GM12878 (cell line): ENCODE results near the gene GRIK4. TPM values are rescaled to one million over a fixed set of nuclear protein-coding genes. Genes with fewer than 3 reads are reported as not detected.

Experiments
- ATAC-seq: fragments of 200-7000 bp; cut with Tn5 transposase; 3 replicates; pipeline ENCODE4 v1.9.1; 2020; ENCODE audit warnings: mild to moderate bottlenecking, moderate library complexity
- BruUV-seq: library from RNA; stranded (reverse); fragments of 400-500 nt; replicated peaks from 2 replicates; lab custom pipeline; 2021; lab: Mats Ljungman, UMichigan
- CTCF ChIA-PET: fragments of 300-600 bp; sonication (Branson Sonifier 250); formaldehyde crosslinking; extraction: SDS; loops from one replicate; lab custom pipeline; 2021; ENCODE audit warnings: inconsistent platforms; lab: Yijun Ruan, JAX
- POLR2A ChIA-PET: fragments of 350-600 bp; formaldehyde crosslinking; extraction: SDS; loops from one replicate; lab custom pipeline; 2021; ENCODE audit warnings: inconsistent platforms; lab: Charles Lee
- RAD21 ChIA-PET: fragments of 300-600 bp; sonication (Branson Sonifier 250); formaldehyde crosslinking; loops from one replicate; lab custom pipeline; 2023; ENCODE audit warnings: antibody characterized with exemption; ENCODE audit not compliant: unreplicated experiment; lab: Charles Lee
- SMC1A ChIA-PET: fragments of 300-600 bp; sonication (Branson Sonifier 250); formaldehyde crosslinking; loops from one replicate; lab custom pipeline; 2023; ENCODE audit not compliant: unreplicated experiment, uncharacterized antibody; lab: Charles Lee
- DNase-seq: peaks from one replicate; pipeline ENCODE4 v3.0.0-alpha.2; 2011; ENCODE audit warnings: low read depth, low spot score
- FAIRE-seq: peaks from 3 replicates; lab custom pipeline; 2011; peaks lifted over from hg19 to GRCh38; lab: Jason Lieb, UNC
- H2AFZ ChIP-seq: 2 replicates; pipeline ENCODE4 v1.6.0; 2011; ENCODE audit warnings: low read depth, low read length, control low read depth; ENCODE audit not compliant: control insufficient read depth
- H3K27ac ChIP-seq: 2 replicates; pipeline ENCODE4 v1.5.1; 2011; ENCODE audit warnings: control low read depth; ENCODE audit not compliant: control insufficient read depth, insufficient read depth
- H3K27me3 ChIP-seq, 2 experiments: replicated peaks in 1 of 2; 2 replicates each; pipeline versions ENCODE4 v1.6.0 to v1.6.1; 2011; ENCODE audit warnings: low read length in 1 of 2; ENCODE audit not compliant: control insufficient read depth in 2 of 2, insufficient read depth in 2 of 2
- H3K36me3 ChIP-seq, 2 experiments: 2 replicates each; pipeline ENCODE4 v1.5.1; 2011; ENCODE audit warnings: low read length in 1 of 2; ENCODE audit not compliant: control insufficient read depth in 2 of 2, insufficient read depth in 2 of 2
- H3K4me1 ChIP-seq: 2 replicates; pipeline ENCODE4 v1.6.1; 2011; ENCODE audit warnings: mild to moderate bottlenecking, low read length, moderate library complexity, mixed read lengths; ENCODE audit not compliant: control insufficient read depth, insufficient read depth
- H3K4me2 ChIP-seq: 2 replicates; pipeline ENCODE4 v1.6.0; 2011; ENCODE audit warnings: control low read depth; ENCODE audit not compliant: control insufficient read depth, insufficient read depth
- H3K4me3 ChIP-seq: fragments of 200-600 bp; sonication (generic); 2 replicates; pipeline ENCODE4 v1.5.1; 2016
- H3K79me2 ChIP-seq: 2 replicates; pipeline ENCODE4 v1.6.0; 2011; ENCODE audit warnings: low read length; ENCODE audit not compliant: control insufficient read depth, insufficient read depth
- H3K9ac ChIP-seq: 2 replicates; pipeline ENCODE4 v1.8.0; 2011; ENCODE audit warnings: low read length, control low read depth, mixed read lengths; ENCODE audit not compliant: control insufficient read depth, insufficient read depth
- H3K9me3 ChIP-seq: replicated peaks from 3 replicates; pipeline ENCODE4 v1.5.1; 2011; ENCODE audit warnings: mild to moderate bottlenecking, low read length; ENCODE audit not compliant: control insufficient read depth, insufficient read depth
- H4K20me1 ChIP-seq: 2 replicates; pipeline ENCODE4 v1.6.0; 2011; ENCODE audit not compliant: control insufficient read depth, insufficient read depth
- BCLAF1 ChIP-seq: fragments of 450-650 bp; IDR thresholded peaks from 2 replicates; pipeline ENCODE4 v1.6.1; 2017; ENCODE audit warnings: antibody characterized with exemption, mild to moderate bottlenecking, moderate library complexity
- BRCA1 ChIP-seq: IDR thresholded peaks from 2 replicates; pipeline ENCODE4 v1.6.1; 2011; ENCODE audit warnings: low read depth, low read length, improper control_type of control experiment
- CBX5 ChIP-seq: sonication (generic); IDR thresholded peaks from 2 replicates; pipeline ENCODE4 v1.6.1; 2016; ENCODE audit warnings: low read depth, moderate library complexity, mild to moderate bottlenecking, inconsistent platforms
- CHD1 ChIP-seq: IDR thresholded peaks from 2 replicates; pipeline ENCODE4 v1.6.1; 2012; ENCODE audit warnings: low read depth, low read length, improper control_type of control experiment
- CHD4 ChIP-seq: fragments of 200-600 bp; sonication (generic); IDR thresholded peaks from 2 replicates; pipeline ENCODE4 v1.6.1; 2016; ENCODE audit warnings: mild to moderate bottlenecking
- JUND ChIP-seq: IDR thresholded peaks from 2 replicates; pipeline ENCODE4 v1.6.1; 2012; ENCODE audit warnings: low read depth, mild to moderate bottlenecking, low read length, improper control_type of control experiment, moderate library complexity
- NRF1 ChIP-seq: conservative IDR thresholded peaks from 2 replicates; pipeline ENCODE4 v1.6.1; 2011; ENCODE audit warnings: mild to moderate bottlenecking, low read depth, low read length, improper control_type of control experiment
- RUNX3 ChIP-seq: IDR thresholded peaks from 2 replicates; pipeline ENCODE4 v1.6.1; 2012; ENCODE audit warnings: low read length, inconsistent platforms
- SREBF2 ChIP-seq: IDR thresholded peaks from 2 replicates; pipeline ENCODE4 v1.6.1; 2012; ENCODE audit warnings: mild to moderate bottlenecking, low read length
- SRF ChIP-seq, 2 experiments: IDR thresholded peaks; 2 replicates each; pipeline ENCODE4 v1.6.1; 2011; ENCODE audit warnings: low read depth in 2 of 2, low read length in 2 of 2, mild to moderate bottlenecking in 1 of 2, moderate library complexity in 1 of 2
- YBX1 ChIP-seq: fragments of 450-650 bp; IDR thresholded peaks from 2 replicates; pipeline ENCODE4 v1.6.1; 2016; ENCODE audit warnings: antibody characterized with exemption
- ZBTB40 ChIP-seq: fragments of 450-650 bp; IDR thresholded peaks from 2 replicates; pipeline ENCODE4 v1.6.1; 2016; ENCODE audit warnings: mild to moderate bottlenecking, moderate library complexity, borderline replicate concordance
- ZNF274 ChIP-seq: IDR thresholded peaks from one replicate; pipeline ENCODE4 v1.8.0; 2011; ENCODE audit not compliant: insufficient read length, insufficient read depth
- WGBS: methylation state at CpG from one replicate; pipeline ENCODE4 v1.1.6; 2016; ENCODE audit warnings: low lambda C conversion rate; ENCODE audit not compliant: insufficient replicate concordance, insufficient coverage; ENCODE audit errors: missing lambda C conversion rate; 5-methylcytosine and 5-hydroxymethylcytosine counted together
- in situ Hi-C: fragments of 300-500 bp; cut with MboI; formaldehyde crosslinking; loops from 9 replicates; pipeline ENCODE4 v1.14.3; 2018; ENCODE audit warnings: mixed read lengths
- intact Hi-C: fragments of 100-400 bp; cut with micrococcal nuclease; formaldehyde crosslinking; loops from one replicate; pipeline ENCODE4 v1.14.2; 2022; ENCODE audit not compliant: unreplicated experiment
- polyA plus RNA-seq, 11 experiments: library from polyadenylated mRNA; depleted of rRNA in 4 of 11; unstranded in 6 of 11; stranded (reverse) in 5 of 11; fragments of >200 nt; fragmentation: Nextera tagmentation in 4 of 11; fragmentation: Illumina TruSeq in 1 of 11; extraction: Ambion mirVana in 4 of 11; extraction: Trizol in 1 of 11; gene quantifications; 1 replicate in 1 of 11; 2 replicates in 10 of 11; pipeline versions ENCODE4 v1.2.1 to v1.2.3, GENCODE V29; 2011 to 2016; ENCODE audit warnings: inconsistent platforms in 2 of 11, missing spikeins in 2 of 11, low read depth in 1 of 11
- total RNA-seq, 4 experiments: library from RNA; depleted of rRNA in 3 of 4; stranded (reverse); fragments of >200 nt in 3 of 4; fragmentation: Illumina TruSeq in 1 of 4; extraction: Trizol in 1 of 4; gene quantifications; 2 replicates each; pipeline versions ENCODE4 v1.2.1 to v1.2.3, GENCODE V29; 2013 to 2021

GRIK4 gene
- total and polyA plus RNA-seq, 10 of the 15 experiments (the other 5 are each of a cell fraction or from before 2014, with no cell fraction given), result 0.33 to 3.6 (median 0.72) TPM

GRCh38 chr11:120830085-120830620 lies 318.6 kb downstream of the GRIK4 start:
- intact Hi-C loops, result loop anchor here (10.0 kb wide), 1 partner anchor 95 kb away; no protein-coding TSS in a partner anchor
- no peaks in the 10 kb centered on the region for H3K27me3 ChIP-seq
- H4K20me1 ChIP-seq, result no peaks in the 10 kb centered on the region
- DNase-seq, result no peak
- no peaks in the 10 kb centered on the region for H3K9me3 ChIP-seq
- FAIRE-seq, result no peak
- TF ChIP-seq ZNF274, result no peak
- TF ChIP-seq YBX1, result no peak
- TF ChIP-seq JUND, result no peak
- no peak for TF ChIP-seq NRF1
- no peak for TF ChIP-seq ZBTB40
- TF ChIP-seq SREBF2, result no peak
- TF ChIP-seq CHD1, result no peak
- no peak for TF ChIP-seq BCLAF1
- no peak for TF ChIP-seq CHD4
- no peak for TF ChIP-seq RUNX3
- TF ChIP-seq CBX5, result no peak
- no peak for TF ChIP-seq BRCA1
- TF ChIP-seq SRF (IDR thresholded peaks at IDR 0.05; ENCODE audit: low read depth in 2 of 2, low read length in 2 of 2), result no peak
- POLR2A ChIA-PET, result no interaction called here
- H3K4me3 ChIP-seq, result no peak overlapping the region
- no peak overlapping the region for H2AFZ ChIP-seq
- peaks cover 4% of the 10 kb centered on the region; the same call in 1 of the 2 replicates for H3K4me1 ChIP-seq
- no peak overlapping the region for H3K4me2 ChIP-seq
- no peak for ATAC-seq
- RAD21 ChIA-PET, result no interaction called here
- CTCF ChIA-PET, result interaction anchor here (0.6 to 1.4 kb wide), 2 partner anchors 16 to 23 kb away, joined by 3 read pairs; no protein-coding TSS in a partner anchor
- H3K79me2 ChIP-seq, result no peaks in the 10 kb centered on the region
- in situ Hi-C loops, result no loop called here
- no peaks in the 10 kb centered on the region for H3K36me3 ChIP-seq
- no TSS peak for BruUV-seq
- no peak overlapping the region for H3K9ac ChIP-seq
- WGBS, result 24% methylated on average over 9 of the region's 9 CpGs
- SMC1A ChIA-PET, result interaction anchor here (0.6 kb wide), 1 partner anchor 242 kb away, joined by 3 read pairs; no protein-coding TSS in a partner anchor
- no peak overlapping the region for H3K27ac ChIP-seq
